Measurements from ENCODE around the gene PPP1R3F. TPM values are rescaled to one million over a fixed set of nuclear protein-coding genes. Genes with fewer than 3 reads are reported as not detected.

The PPP1R3F gene
- total RNA-seq, 1 donor from 2014 or later, result 13.1 TPM

GRCh38 chrX:49243166-49243565 is 26.4 kb upstream of the PPP1R3F start:
- Mint-ChIP-seq H3K9me3 (no peaks in the 10 kb centered on the region), H3K27me3 (ENCODE audit: low read depth) (no peaks in the 10 kb centered on the region), H3K4me3 (no peak overlapping the region), H3K27ac (ENCODE audit: unreplicated experiment) (no peak overlapping the region), H3K4me1 (no peaks in the 10 kb centered on the region), H3K36me3 (ENCODE audit: low read depth) (peaks cover 3% of the 10 kb centered on the region)
- no peak for TF ChIP-seq CTCF (conservative IDR thresholded peaks at IDR 0.05)
- DNase-seq (ENCODE audit: low read depth, low spot score), result no peak

GRCh38 chrX:49244207-49244606 is 25.4 kb upstream of the PPP1R3F start:
- TF ChIP-seq CTCF (conservative IDR thresholded peaks at IDR 0.05), result no peak
- H3K9me3 Mint-ChIP-seq, result no peaks in the 10 kb centered on the region

GRCh38 chrX:49246541-49246940 is 23.1 kb upstream of the PPP1R3F start:
- H3K9me3 Mint-ChIP-seq, result no peaks in the 10 kb centered on the region
- no peak overlapping the region for H3K27ac Mint-ChIP-seq (ENCODE audit: unreplicated experiment)
- TF ChIP-seq CTCF (conservative IDR thresholded peaks at IDR 0.05), result no peak
- H3K36me3 Mint-ChIP-seq (ENCODE audit: low read depth), result peaks cover 6% of the 10 kb centered on the region
- no peak overlapping the region for H3K4me3 Mint-ChIP-seq
- H3K4me1 Mint-ChIP-seq, result no peaks in the 10 kb centered on the region
- no peak for DNase-seq (ENCODE audit: low read depth, low spot score)
- H3K27me3 Mint-ChIP-seq (ENCODE audit: low read depth), result no peaks in the 10 kb centered on the region

More at GRCh38 chrX:49244207-49244606, 25.4 kb upstream of the PPP1R3F start:
- Mint-ChIP-seq H3K4me1 (no peaks in the 10 kb centered on the region), H3K4me3 (no peak overlapping the region), H3K27ac (ENCODE audit: unreplicated experiment) (no peak overlapping the region), H3K36me3 (ENCODE audit: low read depth) (peaks cover 3% of the 10 kb centered on the region), H3K27me3 (ENCODE audit: low read depth) (no peaks in the 10 kb centered on the region)
- DNase-seq (ENCODE audit: low read depth, low spot score), result no peak

GRCh38 chrX:49247346-49247745 is 22.2 kb upstream of the PPP1R3F start:
- H3K4me3 Mint-ChIP-seq, result no peak overlapping the region
- no peak for TF ChIP-seq CTCF (conservative IDR thresholded peaks at IDR 0.05)
- no peak overlapping the region for H3K27ac Mint-ChIP-seq (ENCODE audit: unreplicated experiment)
- no peaks in the 10 kb centered on the region for H3K27me3 Mint-ChIP-seq (ENCODE audit: low read depth)
- no peaks in the 10 kb centered on the region for H3K9me3 Mint-ChIP-seq
- no peaks in the 10 kb centered on the region for H3K4me1 Mint-ChIP-seq
- H3K36me3 Mint-ChIP-seq (ENCODE audit: low read depth), result peaks cover 8% of the 10 kb centered on the region
- no peak for DNase-seq (ENCODE audit: low read depth, low spot score)

- H3K4me1 Mint-ChIP-seq, result no peaks in the 10 kb centered on the region
- H3K36me3 Mint-ChIP-seq (ENCODE audit: low read depth), result peaks cover 9% of the 10 kb centered on the region
- no peak for TF ChIP-seq CTCF (conservative IDR thresholded peaks at IDR 0.05)
- DNase-seq (ENCODE audit: low read depth, low spot score), result no peak
- H3K27me3 Mint-ChIP-seq (ENCODE audit: low read depth), result no peaks in the 10 kb centered on the region
- H3K9me3 Mint-ChIP-seq, result no peaks in the 10 kb centered on the region
- no peak overlapping the region for H3K27ac Mint-ChIP-seq (ENCODE audit: unreplicated experiment)
- no peak overlapping the region for H3K4me3 Mint-ChIP-seq
Observed at GRCh38 chrX:49247916-49248811, 21.4 kb upstream of the PPP1R3F start.

Data from neural crest cell (in vitro differentiated cells).